Stimulated activated naive CD8-positive, alpha-beta T cell treated with anti-CD3 and anti-CD28 coated beads, Interleukin-15, amount 100 ng/mL, for 72 hours (primary cell): ENCODE results near the gene ALDH5A1.
A peak's percentile ranks its signal among the peaks of the same experiment; 100 is the strongest.

ENCODE experiments used
- ATAC-seq: fragments of 150-1000 bp; cut with Tn5 transposase; 2 replicates; pipeline ENCODE4 v1.10.0; 2021; ENCODE audit warnings: mild to moderate bottlenecking, moderate library complexity
- DNase-seq, 2 donors: peaks; one replicate each; pipeline ENCODE4 v3.0.0; 2021 to 2022
- H3K27ac Mint-ChIP-seq, 2 donors: one replicate each; pipeline ENCODE4 v1.8.0; 2022; ENCODE audit warnings: mild to moderate bottlenecking in 2 of 2, mixed read lengths in 2 of 2, moderate library complexity in 2 of 2
- H3K27me3 Mint-ChIP-seq: one replicate; pipeline ENCODE4 v1.8.0; 2022; ENCODE audit warnings: mixed read lengths
- H3K4me1 Mint-ChIP-seq: one replicate; pipeline ENCODE4 v1.8.0; 2022; ENCODE audit warnings: mild to moderate bottlenecking, mixed read lengths
- H3K4me3 Mint-ChIP-seq, 2 donors: one replicate each; pipeline ENCODE4 v1.8.0; 2022; ENCODE audit warnings: mild to moderate bottlenecking in 2 of 2, mixed read lengths in 2 of 2, moderate library complexity in 1 of 2
- H3K9me3 Mint-ChIP-seq, 2 donors: one replicate each; pipeline ENCODE4 v1.8.0; 2022; ENCODE audit warnings: mixed read lengths in 2 of 2

The ALDH5A1 gene

DNA sequence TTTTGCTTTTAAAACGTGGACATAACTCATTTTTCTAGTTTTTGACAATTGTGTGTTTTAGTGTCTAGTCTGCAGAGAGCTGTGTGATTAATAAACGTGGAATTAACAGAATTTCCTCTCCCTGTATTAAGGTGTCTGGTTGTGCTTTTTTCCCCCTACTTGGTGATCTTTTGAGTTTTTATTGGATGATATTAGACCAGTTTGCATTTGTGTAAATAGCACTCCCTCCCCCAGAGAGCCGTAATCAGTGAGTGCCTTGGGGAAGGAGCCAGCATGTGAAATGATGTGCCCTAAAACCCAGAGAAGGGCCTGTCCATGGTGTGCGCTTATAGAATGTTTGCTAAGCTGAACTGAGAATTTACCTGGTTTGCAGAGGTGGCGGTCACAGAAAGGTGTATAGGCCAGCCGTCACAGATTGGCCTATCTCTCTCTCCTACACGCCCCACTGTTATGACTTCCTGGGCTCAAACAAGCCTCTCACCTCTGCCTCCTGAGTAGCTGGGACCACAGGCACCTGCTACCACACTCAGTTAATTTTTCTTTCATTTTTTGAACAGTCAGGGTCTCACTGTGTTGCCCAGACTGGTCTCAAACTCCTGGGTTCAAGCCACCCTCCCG, 42.4 kb downstream of the ALDH5A1 start:
- Mint-ChIP-seq H3K4me3 (no peak overlapping the region), H3K9me3 (no peaks in the 10 kb centered on the region), H3K27me3 (no peaks in the 10 kb centered on the region), H3K27ac (no peak overlapping the region), H3K4me1 (no peaks in the 10 kb centered on the region)
- ATAC-seq = no peak
- no peak for DNase-seq

GRCh38 chr6:24537771-24538385, 43.1 kb downstream of the ALDH5A1 start:
- no peak for DNase-seq
- no peak for ATAC-seq
- H3K27me3 Mint-ChIP-seq = no peaks in the 10 kb centered on the region
- H3K9me3 Mint-ChIP-seq = no peaks in the 10 kb centered on the region
- H3K4me3 Mint-ChIP-seq = no peak overlapping the region
- no peak overlapping the region for H3K27ac Mint-ChIP-seq
- H3K4me1 Mint-ChIP-seq = no peaks in the 10 kb centered on the region

DNA sequence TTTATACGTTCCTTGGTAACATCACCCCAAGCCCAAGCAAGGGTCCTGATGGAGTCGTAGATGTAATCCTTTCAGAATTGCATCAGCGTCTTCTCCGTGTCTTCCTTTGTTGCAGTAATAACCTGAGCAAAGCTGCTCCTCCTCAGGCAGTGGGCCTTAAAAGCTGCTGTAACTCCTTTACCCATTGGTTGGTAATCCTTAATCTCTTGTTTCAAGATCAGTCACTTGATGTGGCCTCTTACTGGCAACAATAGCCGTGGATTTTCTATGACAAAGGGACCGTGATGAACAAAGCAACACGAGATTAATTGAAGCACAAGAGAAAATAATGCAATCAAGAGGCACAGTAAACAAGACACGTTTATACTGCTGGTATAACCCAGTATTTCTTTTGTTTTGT, 44.6 kb downstream of the ALDH5A1 start:
- no peak for ATAC-seq
- Mint-ChIP-seq H3K27ac (no peak overlapping the region), H3K4me1 (no peaks in the 10 kb centered on the region), H3K4me3 (no peak overlapping the region), H3K9me3 (no peaks in the 10 kb centered on the region), H3K27me3 (no peaks in the 10 kb centered on the region)
- no peak for DNase-seq

DNA sequence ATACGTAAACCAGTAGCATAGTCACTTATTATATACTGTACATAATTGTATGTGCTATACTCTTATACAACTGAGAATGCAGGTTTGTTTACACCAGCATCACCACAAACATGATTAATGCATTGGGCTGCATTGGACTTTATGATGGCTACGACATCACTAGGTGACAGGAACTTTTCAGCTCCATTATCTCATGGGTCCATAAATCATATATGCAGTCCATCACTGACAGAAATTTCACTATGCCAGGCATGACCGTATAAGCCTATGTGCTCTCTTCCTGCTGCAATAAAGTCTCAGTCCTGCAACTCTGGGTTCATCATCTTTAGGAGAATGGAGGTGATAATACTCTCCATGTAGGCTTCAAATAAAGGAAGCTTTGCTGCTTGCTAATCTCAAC, 45.4 kb downstream of the ALDH5A1 start:
- no peaks in the 10 kb centered on the region for H3K4me1 Mint-ChIP-seq
- H3K27ac Mint-ChIP-seq = no peak overlapping the region
- H3K4me3 Mint-ChIP-seq = no peak overlapping the region
- no peak for DNase-seq
- no peak for ATAC-seq
- H3K9me3 Mint-ChIP-seq = no peaks in the 10 kb centered on the region
- no peaks in the 10 kb centered on the region for H3K27me3 Mint-ChIP-seq

DNA sequence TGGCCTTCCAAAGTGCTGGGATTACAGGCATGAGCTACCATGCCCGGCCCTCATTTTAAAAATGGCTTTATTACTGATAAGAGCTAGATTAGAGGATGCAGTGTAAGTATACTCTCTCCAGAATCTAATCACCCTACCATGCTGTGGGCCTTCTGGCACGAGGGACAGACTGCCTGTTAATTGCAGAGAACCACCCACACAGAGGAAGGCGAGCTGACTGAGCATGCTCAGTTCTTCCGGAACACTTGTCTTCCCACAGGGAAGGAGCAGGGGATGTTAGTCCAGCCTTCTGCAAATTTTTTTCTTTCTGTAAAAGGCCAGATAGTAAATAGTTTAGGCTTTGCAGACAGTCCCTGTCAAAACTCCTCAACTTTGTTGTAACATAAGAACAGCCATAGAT, 48.9 kb downstream of the ALDH5A1 start:
- ATAC-seq = no peak
- Mint-ChIP-seq H3K27me3 (peaks cover 30% of the 10 kb centered on the region), H3K4me1 (peaks cover 10% of the 10 kb centered on the region), H3K9me3 (no peaks in the 10 kb centered on the region), H3K27ac (no peak overlapping the region), H3K4me3 (no peak overlapping the region)
- DNase-seq = no peak

DNA sequence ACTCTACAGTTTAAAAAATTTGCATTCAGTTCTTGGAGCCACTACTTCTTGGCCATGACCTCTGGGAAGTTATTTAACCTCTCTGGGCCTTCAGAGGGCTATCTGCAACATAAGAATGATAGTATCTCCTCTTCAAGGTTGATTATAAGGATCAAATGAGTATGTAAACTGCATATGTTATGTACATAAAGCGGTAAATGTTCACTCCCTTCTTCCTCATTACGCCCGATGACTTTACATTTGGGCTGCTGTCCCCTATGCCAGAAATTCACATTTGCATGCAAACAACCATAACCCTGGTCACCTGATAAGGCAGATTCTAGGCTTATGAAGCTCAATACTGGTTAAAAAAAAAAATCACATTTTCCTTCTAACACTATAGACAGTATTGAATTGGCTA, 50.4 kb downstream of the ALDH5A1 start:
- Mint-ChIP-seq H3K27ac (no peak overlapping the region), H3K4me1 (peaks cover 10% of the 10 kb centered on the region), H3K4me3 (no peak overlapping the region), H3K9me3 (no peaks in the 10 kb centered on the region), H3K27me3 (peaks cover 32% of the 10 kb centered on the region)
- ATAC-seq (no peak), DNase-seq (no peak)

- Mint-ChIP-seq H3K27ac (no peak overlapping the region), H3K4me1 (peaks cover 10% of the 10 kb centered on the region), H3K9me3 (no peaks in the 10 kb centered on the region), H3K4me3 (no peak overlapping the region), H3K27me3 (peaks cover 32% of the 10 kb centered on the region)
- DNase-seq (no peak), ATAC-seq (no peak)
These were observed 50.9 kb downstream of the ALDH5A1 start for GRCh38 chr6:24545691-24546090.

GRCh38 chr6:24546439-24546838, 51.7 kb downstream of the ALDH5A1 start:
- no peak overlapping the region for H3K27ac Mint-ChIP-seq
- H3K9me3 Mint-ChIP-seq = no peaks in the 10 kb centered on the region
- peaks cover 10% of the 10 kb centered on the region for H3K4me1 Mint-ChIP-seq
- ATAC-seq (no peak), DNase-seq (no peak)
- no peak overlapping the region for H3K4me3 Mint-ChIP-seq
- peaks cover 32% of the 10 kb centered on the region for H3K27me3 Mint-ChIP-seq

- H3K27ac Mint-ChIP-seq = no peak overlapping the region
- H3K4me1 Mint-ChIP-seq = peaks cover 10% of the 10 kb centered on the region
- DNase-seq (peak; percentile 53 to 58), ATAC-seq (peak; percentile 95)
- H3K4me3 Mint-ChIP-seq = peak overlapping the region; percentile 29 to 54
- no peaks in the 10 kb centered on the region for H3K9me3 Mint-ChIP-seq
- H3K27me3 Mint-ChIP-seq = peaks cover 32% of the 10 kb centered on the region
These were observed 52.5 kb downstream of the ALDH5A1 start for GRCh38 chr6:24547243-24547642.

DNA sequence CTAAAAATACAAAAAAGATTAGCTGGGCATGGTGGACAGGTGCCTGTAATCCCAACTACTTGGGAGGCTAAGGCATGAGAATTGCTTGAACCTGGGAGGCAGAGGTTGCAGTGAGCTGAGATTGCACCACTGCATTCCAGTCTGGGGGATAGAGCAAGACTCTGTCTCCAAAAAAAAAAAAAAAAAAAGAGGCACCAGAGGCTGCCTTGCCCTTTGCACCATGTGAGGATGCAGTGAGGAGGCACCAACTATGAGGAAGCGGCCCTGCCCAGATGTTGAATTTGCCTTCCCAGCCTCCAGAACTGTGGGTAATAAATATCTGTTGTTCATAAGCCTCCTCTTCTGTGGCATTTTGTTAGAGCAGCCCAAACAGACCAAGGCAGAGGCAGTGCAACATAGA, 54.4 kb downstream of the ALDH5A1 start:
- H3K4me3 Mint-ChIP-seq = no peak overlapping the region
- H3K27ac Mint-ChIP-seq = no peak overlapping the region
- H3K4me1 Mint-ChIP-seq = peaks cover 10% of the 10 kb centered on the region

DNA sequence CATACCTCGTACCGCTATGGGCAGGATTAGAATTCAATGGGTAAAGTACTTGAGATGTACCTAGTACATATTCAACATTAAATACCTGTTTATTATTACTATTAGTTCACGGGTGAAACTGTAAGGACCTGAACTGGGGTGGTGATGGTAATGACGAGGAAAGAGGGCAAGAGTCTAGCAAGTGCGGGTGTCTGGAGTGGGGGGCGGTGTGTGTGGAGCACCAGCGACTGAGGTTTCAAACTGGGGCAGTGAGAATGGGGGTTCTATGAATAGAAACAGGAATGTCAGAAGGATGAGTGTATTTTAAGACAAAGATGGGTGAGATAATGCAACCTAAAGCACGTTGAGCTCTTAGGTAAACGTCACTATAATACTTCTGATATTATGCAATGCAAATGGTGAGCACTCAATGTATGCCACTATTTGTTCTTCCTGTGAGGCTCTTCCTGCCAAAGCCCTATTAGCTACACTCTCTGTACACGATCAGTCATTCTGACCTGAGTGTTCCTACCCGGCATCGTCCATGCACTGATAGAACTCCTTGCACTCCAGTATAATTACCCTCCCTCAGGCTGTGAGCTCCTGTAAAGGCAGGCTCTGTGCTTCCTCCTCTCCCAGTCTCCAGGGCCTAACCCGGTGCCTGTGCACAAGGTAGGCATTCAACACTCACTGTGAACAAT, 55.0 kb downstream of the ALDH5A1 start:
- DNase-seq = no peak
- peaks cover 32% of the 10 kb centered on the region for H3K27me3 Mint-ChIP-seq
- no peak for ATAC-seq
- no peaks in the 10 kb centered on the region for H3K9me3 Mint-ChIP-seq
- H3K27ac Mint-ChIP-seq = no peak overlapping the region
- H3K4me1 Mint-ChIP-seq = peaks cover 10% of the 10 kb centered on the region
- H3K4me3 Mint-ChIP-seq = no peak overlapping the region

More for the DNA sequence above, 54.4 kb downstream of the ALDH5A1 start:
- Mint-ChIP-seq H3K27me3 (peaks cover 32% of the 10 kb centered on the region), H3K9me3 (no peaks in the 10 kb centered on the region)
- no peak for DNase-seq
- no peak for ATAC-seq

- Mint-ChIP-seq H3K9me3 (no peaks in the 10 kb centered on the region), H3K27me3 (peaks cover 28% of the 10 kb centered on the region), H3K4me3 (no peak overlapping the region), H3K27ac (no peak overlapping the region), H3K4me1 (peaks cover 10% of the 10 kb centered on the region)
- no peak for ATAC-seq
- DNase-seq = no peak
These were observed 56.4 kb downstream of the ALDH5A1 start for GRCh38 chr6:24551139-24551538.

DNA sequence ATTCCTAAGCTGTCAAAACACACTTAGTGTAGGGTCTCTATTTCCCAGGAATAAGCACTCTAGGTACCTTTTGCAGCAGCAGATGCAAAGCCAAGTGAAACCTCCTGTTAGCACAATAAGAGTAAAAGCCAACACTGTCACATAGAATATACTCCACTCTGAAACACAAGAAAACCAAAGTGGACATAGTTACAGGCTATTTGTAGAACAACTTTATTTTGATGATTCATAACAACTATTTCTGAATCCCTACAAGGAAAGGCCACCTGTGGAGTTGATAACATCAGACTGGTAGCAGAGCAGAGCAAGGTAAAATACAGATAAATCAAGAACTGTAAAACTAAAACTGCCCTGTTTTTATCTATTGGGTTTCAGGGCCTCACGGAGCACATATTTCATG, 59.7 kb downstream of the ALDH5A1 start:
- Mint-ChIP-seq H3K9me3 (no peaks in the 10 kb centered on the region), H3K27ac (no peak overlapping the region), H3K4me3 (no peak overlapping the region), H3K27me3 (no peaks in the 10 kb centered on the region), H3K4me1 (no peaks in the 10 kb centered on the region)
- DNase-seq (no peak), ATAC-seq (no peak)

GRCh38 chr6:24558516-24558915, 63.7 kb downstream of the ALDH5A1 start:
- Mint-ChIP-seq H3K9me3 (no peaks in the 10 kb centered on the region), H3K4me3 (no peak overlapping the region), H3K4me1 (no peaks in the 10 kb centered on the region), H3K27ac (no peak overlapping the region), H3K27me3 (peaks cover 15% of the 10 kb centered on the region)
- DNase-seq = no peak
- ATAC-seq = no peak

DNA sequence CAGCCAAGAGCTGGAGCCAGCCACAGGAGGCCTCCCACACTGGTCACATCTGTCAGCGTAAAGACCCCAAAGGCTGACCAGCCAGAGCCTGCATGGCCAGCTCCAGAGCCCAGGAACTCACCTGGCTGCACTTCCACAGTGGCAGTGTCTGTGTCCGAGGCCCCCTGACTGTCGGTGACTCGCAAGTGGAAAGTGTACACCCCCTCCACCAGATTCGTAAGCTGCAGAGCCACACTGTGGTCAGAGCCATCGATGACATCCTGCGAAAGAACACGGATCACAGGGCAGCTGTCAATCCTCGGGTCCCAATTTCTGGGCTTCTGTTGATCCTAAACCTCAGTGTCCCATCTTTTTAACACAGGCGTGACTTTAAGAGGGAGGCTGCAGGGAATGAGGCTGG, 69.3 kb downstream of the ALDH5A1 start:
- no peak for ATAC-seq
- no peak overlapping the region for H3K4me3 Mint-ChIP-seq

DNA sequence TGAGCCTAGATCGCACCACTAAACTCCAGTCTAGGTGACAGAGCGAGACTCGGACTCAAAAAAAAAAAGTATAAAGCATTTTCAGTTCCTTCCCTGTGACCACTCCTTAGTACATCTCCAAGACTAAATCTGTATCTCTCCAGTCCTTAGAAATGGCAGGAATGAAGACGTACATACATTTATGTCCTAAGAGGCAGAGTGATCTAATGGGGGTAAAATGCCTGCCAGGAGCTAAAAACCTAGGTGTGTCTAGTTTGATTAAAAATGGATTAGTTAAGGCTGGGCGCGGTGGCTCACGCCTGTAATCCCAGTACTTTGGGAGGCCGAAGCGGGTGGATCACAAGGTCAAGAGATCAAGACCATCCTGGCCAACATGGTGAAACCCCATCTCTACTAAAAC, 70.4 kb downstream of the ALDH5A1 start:
- ATAC-seq (no peak), DNase-seq (no peak)
- no peaks in the 10 kb centered on the region for H3K4me1 Mint-ChIP-seq
- H3K4me3 Mint-ChIP-seq = no peak overlapping the region
- no peak overlapping the region for H3K27ac Mint-ChIP-seq
- no peaks in the 10 kb centered on the region for H3K9me3 Mint-ChIP-seq
- peaks cover 15% of the 10 kb centered on the region for H3K27me3 Mint-ChIP-seq

More for the DNA sequence above, 69.3 kb downstream of the ALDH5A1 start:
- Mint-ChIP-seq H3K4me1 (no peaks in the 10 kb centered on the region), H3K27me3 (peaks cover 15% of the 10 kb centered on the region), H3K9me3 (no peaks in the 10 kb centered on the region), H3K27ac (no peak overlapping the region)
- no peak for DNase-seq
